Measurements from ENCODE around the gene CDCP1.
A peak's percentile ranks its signal among the peaks of the same experiment; 100 is the strongest.

CDCP1 gene

GRCh38 chr3:45171283-45171682, 25.1 kb upstream of the CDCP1 start:
- no peak for DNase-seq (ENCODE audit: low read depth)

GRCh38 chr3:45170096-45170495, 23.9 kb upstream of the CDCP1 start:
- peak; percentile 19 for DNase-seq (ENCODE audit: low read depth)
- no peak overlapping the region for H3K4me3 ChIP-seq (ENCODE audit: low read depth, low read length)
- no peak for TF ChIP-seq POLR2A (IDR thresholded peaks at IDR 0.05; ENCODE audit: extremely low read depth, insufficient read length)
- no peak for TF ChIP-seq MYC (IDR thresholded peaks at IDR 0.05; ENCODE audit: low read depth, low read length)
- TF ChIP-seq, protein P1, sequence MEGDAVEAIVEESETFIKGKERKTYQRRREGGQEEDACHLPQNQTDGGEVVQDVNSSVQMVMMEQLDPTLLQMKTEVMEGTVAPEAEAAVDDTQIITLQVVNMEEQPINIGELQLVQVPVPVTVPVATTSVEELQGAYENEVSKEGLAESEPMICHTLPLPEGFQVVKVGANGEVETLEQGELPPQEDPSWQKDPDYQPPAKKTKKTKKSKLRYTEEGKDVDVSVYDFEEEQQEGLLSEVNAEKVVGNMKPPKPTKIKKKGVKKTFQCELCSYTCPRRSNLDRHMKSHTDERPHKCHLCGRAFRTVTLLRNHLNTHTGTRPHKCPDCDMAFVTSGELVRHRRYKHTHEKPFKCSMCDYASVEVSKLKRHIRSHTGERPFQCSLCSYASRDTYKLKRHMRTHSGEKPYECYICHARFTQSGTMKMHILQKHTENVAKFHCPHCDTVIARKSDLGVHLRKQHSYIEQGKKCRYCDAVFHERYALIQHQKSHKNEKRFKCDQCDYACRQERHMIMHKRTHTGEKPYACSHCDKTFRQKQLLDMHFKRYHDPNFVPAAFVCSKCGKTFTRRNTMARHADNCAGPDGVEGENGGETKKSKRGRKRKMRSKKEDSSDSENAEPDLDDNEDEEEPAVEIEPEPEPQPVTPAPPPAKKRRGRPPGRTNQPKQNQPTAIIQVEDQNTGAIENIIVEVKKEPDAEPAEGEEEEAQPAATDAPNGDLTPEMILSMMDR (IDR thresholded peaks at IDR 0.05; ENCODE audit: low read depth, low read length), result no peak

More at GRCh38 chr3:45171283-45171682, 25.1 kb upstream of the CDCP1 start:
- TF ChIP-seq, protein P1 (IDR thresholded peaks at IDR 0.05; ENCODE audit: low read depth, low read length), result no peak
- TF ChIP-seq MYC (IDR thresholded peaks at IDR 0.05; ENCODE audit: low read depth, low read length), result no peak
- H3K4me3 ChIP-seq (ENCODE audit: low read depth, low read length), result no peak overlapping the region

DNA sequence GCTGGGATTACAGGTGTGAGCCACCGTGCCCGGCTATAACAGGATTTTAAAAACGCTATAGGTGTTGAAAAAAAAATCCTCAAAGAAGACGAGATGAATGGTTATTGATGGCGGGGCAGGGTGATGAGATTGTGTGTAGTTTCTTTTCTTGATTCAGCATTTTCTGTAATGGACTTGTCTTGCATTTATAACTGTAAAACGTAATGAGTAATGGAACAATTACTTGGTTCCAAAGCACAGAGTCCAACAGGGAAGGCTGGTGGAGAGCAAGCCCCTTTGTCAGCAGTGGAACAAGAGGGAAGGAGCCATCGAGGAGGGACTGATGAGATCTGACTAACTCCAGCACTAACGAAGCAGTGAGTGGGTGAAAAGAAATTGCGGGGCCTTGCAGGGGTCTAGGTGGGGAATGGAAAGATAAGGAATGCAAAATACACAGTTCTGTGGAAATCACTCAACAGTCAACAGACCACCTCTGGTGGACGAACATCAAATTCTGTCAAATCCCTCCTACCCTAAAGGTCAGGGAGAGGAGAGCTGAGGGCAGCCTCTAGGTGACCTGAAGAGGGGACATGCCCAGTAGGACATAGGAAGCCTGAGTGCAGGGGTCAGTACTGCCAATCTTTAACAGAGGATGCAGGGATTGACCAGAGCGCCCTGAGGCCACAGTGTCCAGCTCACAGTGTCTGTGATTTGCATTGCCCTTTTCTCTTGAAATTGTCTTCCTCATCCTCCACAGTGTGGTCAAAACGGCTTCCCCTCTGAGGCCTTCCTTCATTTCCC, 23.1 kb upstream of the CDCP1 start:
- H3K4me3 ChIP-seq (ENCODE audit: low read depth, low read length), result no peak overlapping the region
- TF ChIP-seq MYC (IDR thresholded peaks at IDR 0.05; ENCODE audit: low read depth, low read length) (no peak), POLR2A (IDR thresholded peaks at IDR 0.05; ENCODE audit: extremely low read depth, insufficient read length) (no peak)
- TF ChIP-seq, protein P1 (IDR thresholded peaks at IDR 0.05; ENCODE audit: low read depth, low read length), result no peak
- TF ChIP-seq, protein P2, sequence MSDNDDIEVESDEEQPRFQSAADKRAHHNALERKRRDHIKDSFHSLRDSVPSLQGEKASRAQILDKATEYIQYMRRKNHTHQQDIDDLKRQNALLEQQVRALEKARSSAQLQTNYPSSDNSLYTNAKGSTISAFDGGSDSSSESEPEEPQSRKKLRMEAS (IDR thresholded peaks at IDR 0.05; ENCODE audit: low read depth, low read length), result no peak
- DNase-seq (ENCODE audit: low read depth), result no peak

DNA sequence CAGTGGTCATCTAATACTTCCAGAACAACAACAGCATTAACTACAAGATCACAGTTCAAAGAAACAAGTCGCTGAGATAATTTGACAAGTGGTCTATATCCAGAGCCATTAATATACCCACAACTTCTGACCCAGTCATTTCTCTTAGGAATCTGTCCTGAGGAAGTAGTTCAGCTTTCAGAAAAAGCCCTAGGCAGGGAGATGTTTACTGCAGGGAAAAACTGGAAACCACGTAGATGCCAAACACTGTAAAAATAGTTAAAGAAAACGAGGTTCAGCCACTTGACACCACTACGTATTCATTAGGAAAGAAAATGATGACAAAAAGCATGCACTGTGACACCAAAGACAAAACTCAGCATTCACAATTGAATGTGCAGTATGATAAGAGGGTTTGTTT, 22.3 kb upstream of the CDCP1 start:
- no peak for DNase-seq (ENCODE audit: low read depth)
- TF ChIP-seq MYC (IDR thresholded peaks at IDR 0.05; ENCODE audit: low read depth, low read length) (no peak), POLR2A (IDR thresholded peaks at IDR 0.05; ENCODE audit: extremely low read depth, insufficient read length) (no peak)
- TF ChIP-seq, protein P1 (IDR thresholded peaks at IDR 0.05; ENCODE audit: low read depth, low read length), result no peak
- TF ChIP-seq, protein P2 (IDR thresholded peaks at IDR 0.05; ENCODE audit: low read depth, low read length), result no peak
- H3K4me3 ChIP-seq (ENCODE audit: low read depth, low read length), result no peak overlapping the region

- no peak overlapping the region for H3K4me3 ChIP-seq (ENCODE audit: low read depth, low read length)
- peak; percentile 95 for DNase-seq (ENCODE audit: low read depth)
Observed at GRCh38 chr3:45167011-45167911, 21.1 kb upstream of the CDCP1 start.

More at GRCh38 chr3:45167011-45167911, 21.1 kb upstream of the CDCP1 start:
- TF ChIP-seq MYC (IDR thresholded peaks at IDR 0.05; ENCODE audit: low read depth, low read length) (no peak), POLR2A (IDR thresholded peaks at IDR 0.05; ENCODE audit: extremely low read depth, insufficient read length) (no peak)
- TF ChIP-seq, protein P1 (IDR thresholded peaks at IDR 0.05; ENCODE audit: low read depth, low read length), result no peak
- TF ChIP-seq, protein P2 (IDR thresholded peaks at IDR 0.05; ENCODE audit: low read depth, low read length), result no peak

Measured in NB4 (cell line).